ENCODE measurements around the gene APOBEC4. TPM values are rescaled to one million over a fixed set of nuclear protein-coding genes. Genes with fewer than 3 reads are reported as not detected.
A peak's percentile ranks its signal among the peaks of the same experiment; 100 is the strongest.

The APOBEC4 gene
- total RNA-seq, 2 donors from 2014 or later, result not detected

DNA sequence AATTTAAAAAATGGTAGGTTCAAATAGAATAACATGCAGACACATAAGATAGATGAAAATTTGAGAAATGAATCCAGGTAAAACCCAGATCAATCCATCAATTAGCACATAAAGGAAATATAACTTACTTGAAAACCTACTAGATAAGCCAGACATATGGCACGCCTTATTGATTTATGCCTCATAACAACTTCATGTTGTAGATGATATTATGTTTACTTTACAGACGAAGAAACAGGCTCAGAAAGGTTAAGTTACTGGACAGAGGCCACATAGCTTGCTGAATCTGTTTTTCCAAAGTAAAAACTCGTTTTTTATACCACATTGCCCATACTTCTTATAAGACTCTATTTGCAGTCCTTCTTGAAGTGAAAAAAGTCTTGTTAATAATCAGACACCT is 40.7 kb downstream of the APOBEC4 start:
- TF ChIP-seq POLR2A (IDR thresholded peaks at IDR 0.05), result no peak
- TF ChIP-seq, protein P1, sequence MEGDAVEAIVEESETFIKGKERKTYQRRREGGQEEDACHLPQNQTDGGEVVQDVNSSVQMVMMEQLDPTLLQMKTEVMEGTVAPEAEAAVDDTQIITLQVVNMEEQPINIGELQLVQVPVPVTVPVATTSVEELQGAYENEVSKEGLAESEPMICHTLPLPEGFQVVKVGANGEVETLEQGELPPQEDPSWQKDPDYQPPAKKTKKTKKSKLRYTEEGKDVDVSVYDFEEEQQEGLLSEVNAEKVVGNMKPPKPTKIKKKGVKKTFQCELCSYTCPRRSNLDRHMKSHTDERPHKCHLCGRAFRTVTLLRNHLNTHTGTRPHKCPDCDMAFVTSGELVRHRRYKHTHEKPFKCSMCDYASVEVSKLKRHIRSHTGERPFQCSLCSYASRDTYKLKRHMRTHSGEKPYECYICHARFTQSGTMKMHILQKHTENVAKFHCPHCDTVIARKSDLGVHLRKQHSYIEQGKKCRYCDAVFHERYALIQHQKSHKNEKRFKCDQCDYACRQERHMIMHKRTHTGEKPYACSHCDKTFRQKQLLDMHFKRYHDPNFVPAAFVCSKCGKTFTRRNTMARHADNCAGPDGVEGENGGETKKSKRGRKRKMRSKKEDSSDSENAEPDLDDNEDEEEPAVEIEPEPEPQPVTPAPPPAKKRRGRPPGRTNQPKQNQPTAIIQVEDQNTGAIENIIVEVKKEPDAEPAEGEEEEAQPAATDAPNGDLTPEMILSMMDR (IDR thresholded peaks at IDR 0.05), result no peak
- DNase-seq (no peak), ATAC-seq (no peak)
- intact Hi-C loops (cut with DNase I), result no loop called here
- no peaks in the 10 kb centered on the region for H3K36me3 ChIP-seq (replicated peaks in 1 of 2; ENCODE audit: insufficient read depth in 1 of 2, low read depth in 2 of 2)
- H3K9me3 ChIP-seq, result no peaks in the 10 kb centered on the region
- no peak overlapping the region for H3K27ac ChIP-seq
- no peak overlapping the region for H3K4me3 ChIP-seq
- H3K4me1 ChIP-seq, result no peaks in the 10 kb centered on the region
- H3K27me3 ChIP-seq, result no peaks in the 10 kb centered on the region
- WGBS, 2 donors, result 39 to 47% methylated on average over 3 of the region's 3 CpGs

DNA sequence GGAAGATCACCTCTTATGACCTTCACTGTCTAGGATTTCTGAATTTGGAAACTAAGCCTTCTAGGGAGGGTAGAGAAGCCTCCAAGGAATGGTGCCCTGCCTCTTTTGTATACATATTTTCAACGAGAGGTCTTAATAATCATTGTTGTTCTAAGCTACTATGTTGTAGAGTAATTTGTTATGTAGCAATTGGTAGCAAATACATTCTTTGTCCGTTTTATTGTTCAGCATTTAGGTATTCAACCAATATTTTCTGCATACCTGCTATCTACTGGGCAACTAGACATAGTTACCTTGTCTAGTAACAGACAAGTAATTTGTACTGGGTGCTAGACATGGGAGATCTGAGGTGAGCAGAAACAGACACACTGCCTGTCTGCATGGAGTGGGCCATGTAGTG is 42.1 kb downstream of the APOBEC4 start:
- 34 to 72% methylated on average over 2 of the region's 2 CpGs for WGBS, 2 donors
- Histone ChIP-seq H3K27ac (no peak overlapping the region), H3K9me3 (no peaks in the 10 kb centered on the region)

DNA sequence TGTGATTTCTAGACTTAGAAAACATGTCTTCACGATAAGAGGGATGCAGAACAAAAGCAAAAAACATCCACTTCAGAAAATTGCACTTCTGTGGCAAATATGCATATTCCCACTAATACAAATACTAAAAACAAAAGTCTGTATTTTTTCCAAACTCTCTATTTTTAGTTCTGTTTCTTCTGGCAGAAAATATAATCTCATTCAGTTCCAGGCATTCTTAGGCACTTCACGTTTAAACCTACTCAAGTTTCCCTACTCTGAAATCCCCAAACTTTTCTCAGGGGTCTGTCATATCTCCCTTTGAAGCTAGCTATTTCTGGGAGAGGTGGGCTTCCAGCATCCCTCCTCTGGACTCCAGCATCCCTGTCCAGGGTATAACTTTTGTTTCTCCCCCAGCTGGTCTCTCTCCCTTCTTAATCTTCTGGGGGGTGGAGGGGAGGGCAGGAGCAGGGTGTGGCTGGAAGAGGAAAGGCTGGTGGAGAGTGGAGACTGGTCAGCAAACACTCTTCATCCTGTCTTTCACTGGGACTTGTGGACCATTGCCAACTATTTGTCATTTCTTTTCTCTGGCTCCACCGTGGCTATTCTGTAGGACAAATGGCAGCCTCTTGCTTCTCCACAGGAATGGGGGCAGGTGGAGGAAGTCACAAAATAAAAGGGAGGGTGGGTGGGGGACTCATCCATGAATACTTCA is 43.2 kb downstream of the APOBEC4 start:
- ATAC-seq (no peak), DNase-seq (no peak)
- no peak for TF ChIP-seq POLR2A (IDR thresholded peaks at IDR 0.05)
- TF ChIP-seq, protein P1 (IDR thresholded peaks at IDR 0.05), result no peak
- Histone ChIP-seq H3K4me1 (peaks cover 4% of the 10 kb centered on the region), H3K36me3 (replicated peaks in 1 of 2; ENCODE audit: insufficient read depth in 1 of 2, low read depth in 2 of 2) (no peaks in the 10 kb centered on the region), H3K27me3 (no peaks in the 10 kb centered on the region), H3K9me3 (no peaks in the 10 kb centered on the region), H3K27ac (peak overlapping the region in 1 of 4 donors; percentile 34), H3K4me3 (no peak overlapping the region)
- 35 to 47% methylated on average over 3 of the region's 3 CpGs for WGBS, 2 donors
- intact Hi-C loops (cut with DNase I), result no loop called here

More for the DNA sequence above, 42.1 kb downstream of the APOBEC4 start:
- Histone ChIP-seq H3K27me3 (no peaks in the 10 kb centered on the region), H3K4me3 (no peak overlapping the region), H3K36me3 (replicated peaks in 1 of 2; ENCODE audit: insufficient read depth in 1 of 2, low read depth in 2 of 2) (no peaks in the 10 kb centered on the region), H3K4me1 (peaks cover 4% of the 10 kb centered on the region)
- intact Hi-C loops (cut with DNase I), result no loop called here
- ATAC-seq (no peak), DNase-seq (no peak)
- TF ChIP-seq, protein P1 (IDR thresholded peaks at IDR 0.05), result no peak
- TF ChIP-seq POLR2A (IDR thresholded peaks at IDR 0.05), result no peak

DNA sequence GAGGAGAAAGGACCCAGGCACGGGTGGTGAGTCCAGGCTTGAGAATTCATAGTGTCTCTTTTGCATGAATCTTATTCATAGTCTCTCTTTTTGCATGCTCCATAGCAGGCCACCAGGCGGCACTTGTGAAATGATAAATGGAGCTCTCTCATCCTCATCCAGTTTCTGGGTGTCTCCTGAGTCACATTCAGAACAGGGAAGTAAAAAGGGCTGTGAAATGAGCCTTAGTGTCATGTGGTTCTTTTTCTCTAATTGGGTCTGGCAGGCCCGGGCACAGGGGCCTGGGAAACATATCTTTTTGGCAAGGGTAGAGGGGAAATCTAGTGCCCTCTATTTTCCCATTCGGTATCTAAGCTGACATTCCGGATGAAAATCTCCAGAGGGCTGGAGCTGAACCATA is 43.8 kb downstream of the APOBEC4 start:
- DNase-seq, result peak in 2 of 4 donors; percentile 30 to 68

More for the DNA sequence above, 43.8 kb downstream of the APOBEC4 start:
- intact Hi-C loops (cut with DNase I), result no loop called here
- H3K27ac ChIP-seq, result peak overlapping the region in 1 of 4 donors; percentile 34
- ATAC-seq, result no peak
- H3K4me3 ChIP-seq, result no peak overlapping the region
- WGBS, 2 donors, result 52 to 65% methylated on average over 5 of the region's 5 CpGs
- H3K9me3 ChIP-seq, result no peaks in the 10 kb centered on the region
- no peaks in the 10 kb centered on the region for H3K36me3 ChIP-seq (replicated peaks in 1 of 2; ENCODE audit: insufficient read depth in 1 of 2, low read depth in 2 of 2)
- peaks cover 4% of the 10 kb centered on the region for H3K4me1 ChIP-seq
- TF ChIP-seq POLR2A (IDR thresholded peaks at IDR 0.05), result no peak
- TF ChIP-seq, protein P1 (IDR thresholded peaks at IDR 0.05), result peak in 2 of 7 experiments; percentile 22 to 41
- H3K27me3 ChIP-seq, result no peaks in the 10 kb centered on the region

Data from body of pancreas (tissue), 4 donors.